Measurements from ENCODE around the gene BUD31. TPM values are rescaled to one million over a fixed set of nuclear protein-coding genes. Genes with fewer than 3 reads are reported as not detected.

BUD31 gene
- total RNA-seq, 1 donor from 2014 or later = 131 TPM

- peaks cover 32% of the 10 kb centered on the region for H3K36me3 Mint-ChIP-seq (ENCODE audit: unreplicated experiment)
- H3K27me3 Mint-ChIP-seq (ENCODE audit: unreplicated experiment) = no peaks in the 10 kb centered on the region
- H3K4me3 Mint-ChIP-seq (ENCODE audit: unreplicated experiment) = no peak overlapping the region
- H3K4me1 Mint-ChIP-seq (ENCODE audit: unreplicated experiment) = peaks cover 17% of the 10 kb centered on the region
- no peak for DNase-seq (ENCODE audit: extremely low spot score, unreplicated experiment)
- TF ChIP-seq, protein P1, sequence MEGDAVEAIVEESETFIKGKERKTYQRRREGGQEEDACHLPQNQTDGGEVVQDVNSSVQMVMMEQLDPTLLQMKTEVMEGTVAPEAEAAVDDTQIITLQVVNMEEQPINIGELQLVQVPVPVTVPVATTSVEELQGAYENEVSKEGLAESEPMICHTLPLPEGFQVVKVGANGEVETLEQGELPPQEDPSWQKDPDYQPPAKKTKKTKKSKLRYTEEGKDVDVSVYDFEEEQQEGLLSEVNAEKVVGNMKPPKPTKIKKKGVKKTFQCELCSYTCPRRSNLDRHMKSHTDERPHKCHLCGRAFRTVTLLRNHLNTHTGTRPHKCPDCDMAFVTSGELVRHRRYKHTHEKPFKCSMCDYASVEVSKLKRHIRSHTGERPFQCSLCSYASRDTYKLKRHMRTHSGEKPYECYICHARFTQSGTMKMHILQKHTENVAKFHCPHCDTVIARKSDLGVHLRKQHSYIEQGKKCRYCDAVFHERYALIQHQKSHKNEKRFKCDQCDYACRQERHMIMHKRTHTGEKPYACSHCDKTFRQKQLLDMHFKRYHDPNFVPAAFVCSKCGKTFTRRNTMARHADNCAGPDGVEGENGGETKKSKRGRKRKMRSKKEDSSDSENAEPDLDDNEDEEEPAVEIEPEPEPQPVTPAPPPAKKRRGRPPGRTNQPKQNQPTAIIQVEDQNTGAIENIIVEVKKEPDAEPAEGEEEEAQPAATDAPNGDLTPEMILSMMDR (IDR thresholded peaks at IDR 0.05) = no peak
- H3K9me3 Mint-ChIP-seq (ENCODE audit: unreplicated experiment) = no peaks in the 10 kb centered on the region
- no peak overlapping the region for H3K27ac Mint-ChIP-seq (ENCODE audit: unreplicated experiment)
These were observed 5.0 kb upstream of the BUD31 start for GRCh38 chr7:99403764-99404163.

DNA sequence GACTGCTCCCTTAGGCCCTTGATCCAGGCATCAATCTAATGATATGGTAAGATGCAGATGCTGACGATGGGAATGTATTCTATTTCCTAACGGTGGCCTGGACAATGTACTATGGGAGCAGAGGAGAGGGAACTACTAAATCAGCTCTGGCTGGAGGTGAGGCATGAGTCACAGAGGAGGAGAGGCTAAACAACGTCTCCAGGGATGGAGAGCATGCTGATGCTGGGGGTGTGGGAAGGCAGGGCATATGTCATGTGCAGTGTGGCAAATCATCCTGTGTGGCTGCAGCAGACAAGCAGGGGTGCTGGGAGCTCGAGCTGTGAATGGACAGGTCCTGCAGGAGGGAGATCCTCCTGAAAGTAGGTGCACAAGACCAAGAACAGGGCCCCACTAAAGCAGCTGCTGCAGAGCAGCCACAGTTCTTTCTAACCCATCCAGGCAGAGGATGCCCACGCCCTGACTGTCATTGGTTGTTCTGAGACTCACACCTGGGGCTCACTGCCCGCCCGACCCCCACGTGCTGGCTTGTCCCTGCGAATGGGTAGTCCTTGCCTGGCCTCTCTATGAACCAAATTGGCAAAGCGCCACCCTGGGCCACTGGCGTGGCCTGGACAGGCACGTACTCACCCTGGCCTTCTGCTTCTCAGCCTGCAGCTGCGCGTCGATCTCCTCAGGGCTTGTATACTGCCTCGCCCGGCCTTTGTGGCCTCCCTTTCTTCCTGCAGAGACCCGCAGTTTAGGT lies 4.4 kb upstream of the BUD31 start:
- H3K4me3 Mint-ChIP-seq (ENCODE audit: unreplicated experiment) = no peak overlapping the region
- TF ChIP-seq, protein P1 (IDR thresholded peaks at IDR 0.05) = no peak
- no peak for DNase-seq (ENCODE audit: extremely low spot score, unreplicated experiment)
- H3K9me3 Mint-ChIP-seq (ENCODE audit: unreplicated experiment) = no peaks in the 10 kb centered on the region
- no peak overlapping the region for H3K27ac Mint-ChIP-seq (ENCODE audit: unreplicated experiment)
- no peaks in the 10 kb centered on the region for H3K27me3 Mint-ChIP-seq (ENCODE audit: unreplicated experiment)
- H3K36me3 Mint-ChIP-seq (ENCODE audit: unreplicated experiment) = peaks cover 30% of the 10 kb centered on the region
- H3K4me1 Mint-ChIP-seq (ENCODE audit: unreplicated experiment) = peaks cover 18% of the 10 kb centered on the region

DNA sequence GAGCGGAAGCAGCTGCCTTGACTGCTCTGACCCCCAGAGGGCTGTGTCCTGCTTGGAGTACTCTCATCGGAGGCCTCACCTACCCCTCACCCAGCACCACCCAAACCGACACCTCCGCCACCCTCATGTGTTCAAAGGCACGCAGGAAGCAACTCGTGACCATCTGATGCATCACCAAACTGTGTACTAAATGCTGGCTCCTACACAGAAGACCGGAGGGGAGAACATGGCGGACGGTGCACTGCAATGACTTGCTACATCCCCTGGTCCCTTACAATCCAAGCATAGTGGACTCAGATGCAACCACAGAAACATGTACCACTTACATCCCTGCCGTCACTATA lies 3.8 kb upstream of the BUD31 start:
- H3K9me3 Mint-ChIP-seq (ENCODE audit: unreplicated experiment) = no peaks in the 10 kb centered on the region
- TF ChIP-seq, protein P1 (IDR thresholded peaks at IDR 0.05) = no peak
- H3K27me3 Mint-ChIP-seq (ENCODE audit: unreplicated experiment) = no peaks in the 10 kb centered on the region
- H3K27ac Mint-ChIP-seq (ENCODE audit: unreplicated experiment) = no peak overlapping the region
- H3K4me1 Mint-ChIP-seq (ENCODE audit: unreplicated experiment) = peaks cover 22% of the 10 kb centered on the region
- no peak overlapping the region for H3K4me3 Mint-ChIP-seq (ENCODE audit: unreplicated experiment)
- H3K36me3 Mint-ChIP-seq (ENCODE audit: unreplicated experiment) = peaks cover 30% of the 10 kb centered on the region
- DNase-seq (ENCODE audit: extremely low spot score, unreplicated experiment) = no peak

DNA sequence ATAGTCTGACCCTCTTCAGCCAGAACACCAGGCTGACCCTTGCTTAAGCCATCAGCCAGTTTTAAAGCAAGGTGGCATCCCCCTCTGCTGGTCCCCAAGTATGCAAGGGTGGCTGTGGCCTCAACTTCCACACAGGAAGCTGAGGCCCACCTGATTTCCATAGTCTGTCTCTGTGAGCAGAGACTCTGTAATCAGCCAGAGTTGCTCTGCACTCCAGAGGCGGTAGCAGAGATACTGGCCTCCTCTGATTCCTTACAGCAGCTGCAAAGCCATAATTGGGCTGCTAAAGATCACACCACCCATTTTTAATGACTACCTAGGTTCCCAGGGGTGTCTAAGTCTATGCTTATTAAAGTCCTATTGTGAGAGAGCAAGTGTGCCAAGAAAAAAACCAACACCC lies 2.2 kb upstream of the BUD31 start:
- Mint-ChIP-seq H3K4me3 (ENCODE audit: unreplicated experiment) (peak overlapping the region; percentile 99), H3K9me3 (ENCODE audit: unreplicated experiment) (no peaks in the 10 kb centered on the region), H3K27me3 (ENCODE audit: unreplicated experiment) (no peaks in the 10 kb centered on the region), H3K27ac (ENCODE audit: unreplicated experiment) (no peak overlapping the region), H3K4me1 (ENCODE audit: unreplicated experiment) (peaks cover 30% of the 10 kb centered on the region), H3K36me3 (ENCODE audit: unreplicated experiment) (peaks cover 27% of the 10 kb centered on the region)
- DNase-seq (ENCODE audit: extremely low spot score, unreplicated experiment) = no peak
- TF ChIP-seq, protein P1 (IDR thresholded peaks at IDR 0.05) = no peak

DNA sequence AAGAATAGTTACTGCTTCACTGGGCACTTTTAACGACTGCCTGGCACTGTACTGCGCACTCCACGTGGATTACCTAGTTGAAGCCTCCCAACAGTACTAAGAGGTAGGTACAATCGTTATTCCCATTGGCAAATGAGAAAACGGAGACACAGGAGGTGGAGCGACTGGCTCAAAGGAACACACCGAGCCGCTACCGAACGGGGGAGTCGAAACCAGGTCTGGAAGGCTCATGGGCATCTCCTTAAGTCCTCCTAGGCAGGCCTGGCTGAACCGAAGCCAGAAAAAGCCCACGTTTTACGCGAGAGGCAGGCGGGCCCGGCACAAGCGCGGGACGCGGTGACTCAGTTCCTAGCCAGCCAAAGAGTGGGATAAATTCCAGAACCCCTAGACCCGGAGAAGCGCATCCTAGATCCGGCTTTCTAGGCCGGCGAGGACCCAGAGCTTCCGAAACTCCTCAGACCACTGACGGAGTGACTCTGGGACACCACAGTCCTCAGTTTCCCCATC lies 844 bp upstream of the BUD31 start:
- no peak for DNase-seq (ENCODE audit: extremely low spot score, unreplicated experiment)
- Mint-ChIP-seq H3K9me3 (ENCODE audit: unreplicated experiment) (no peaks in the 10 kb centered on the region), H3K4me3 (ENCODE audit: unreplicated experiment) (peak overlapping the region; percentile 99), H3K27ac (ENCODE audit: unreplicated experiment) (peak overlapping the region; percentile 98), H3K27me3 (ENCODE audit: unreplicated experiment) (no peaks in the 10 kb centered on the region), H3K4me1 (ENCODE audit: unreplicated experiment) (peaks cover 30% of the 10 kb centered on the region), H3K36me3 (ENCODE audit: unreplicated experiment) (peaks cover 28% of the 10 kb centered on the region)
- TF ChIP-seq, protein P1 (IDR thresholded peaks at IDR 0.05) = no peak
